GM19099 (cell line): ENCODE results near the gene WDR1.

Source experiments
- POLR2A ChIP-seq: IDR thresholded peaks from 3 replicates; pipeline ENCODE4 v1.6.1; 2011; ENCODE audit warnings: low read depth; ENCODE audit not compliant: insufficient read length; ENCODE audit errors: extremely low read depth

WDR1 gene

DNA sequence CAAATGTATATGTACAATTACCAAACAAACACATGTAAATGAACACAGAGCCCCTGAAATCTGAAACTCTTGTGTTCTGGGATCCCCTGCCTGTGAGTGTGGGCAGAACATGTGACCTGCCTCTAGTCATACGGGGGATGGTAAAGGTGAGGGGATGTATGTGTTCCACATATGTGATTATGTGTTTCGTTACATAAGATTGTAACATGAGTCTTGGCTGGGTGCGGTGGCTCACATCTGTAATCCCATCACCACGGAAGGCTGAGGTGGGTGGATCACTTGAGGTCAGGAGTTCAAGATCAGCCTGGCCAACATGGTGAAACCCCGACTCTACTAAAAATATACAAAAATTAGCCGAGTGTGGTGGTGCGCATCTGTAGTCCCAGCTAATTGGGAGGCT, 58.2 kb downstream of the WDR1 start:
- no peak for TF ChIP-seq POLR2A

DNA sequence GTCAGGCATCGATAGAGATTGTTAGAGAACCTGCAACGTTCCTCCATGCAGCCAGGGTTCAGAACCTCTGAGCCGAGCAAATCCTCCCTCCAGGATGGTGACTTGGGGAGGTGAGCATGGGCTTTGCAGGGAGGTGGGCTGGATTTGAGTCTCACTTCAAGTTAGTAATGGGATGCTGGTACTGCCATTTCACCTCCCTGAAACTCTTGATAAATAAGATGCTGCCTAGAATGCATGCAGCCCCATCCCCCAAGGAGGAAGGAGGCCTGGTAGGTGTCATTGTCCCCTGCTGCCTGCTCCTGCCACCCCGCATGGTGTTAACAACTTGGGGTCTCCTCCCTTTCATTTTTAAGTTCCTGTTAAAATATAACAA, 59.6 kb downstream of the WDR1 start:
- no peak for TF ChIP-seq POLR2A

DNA sequence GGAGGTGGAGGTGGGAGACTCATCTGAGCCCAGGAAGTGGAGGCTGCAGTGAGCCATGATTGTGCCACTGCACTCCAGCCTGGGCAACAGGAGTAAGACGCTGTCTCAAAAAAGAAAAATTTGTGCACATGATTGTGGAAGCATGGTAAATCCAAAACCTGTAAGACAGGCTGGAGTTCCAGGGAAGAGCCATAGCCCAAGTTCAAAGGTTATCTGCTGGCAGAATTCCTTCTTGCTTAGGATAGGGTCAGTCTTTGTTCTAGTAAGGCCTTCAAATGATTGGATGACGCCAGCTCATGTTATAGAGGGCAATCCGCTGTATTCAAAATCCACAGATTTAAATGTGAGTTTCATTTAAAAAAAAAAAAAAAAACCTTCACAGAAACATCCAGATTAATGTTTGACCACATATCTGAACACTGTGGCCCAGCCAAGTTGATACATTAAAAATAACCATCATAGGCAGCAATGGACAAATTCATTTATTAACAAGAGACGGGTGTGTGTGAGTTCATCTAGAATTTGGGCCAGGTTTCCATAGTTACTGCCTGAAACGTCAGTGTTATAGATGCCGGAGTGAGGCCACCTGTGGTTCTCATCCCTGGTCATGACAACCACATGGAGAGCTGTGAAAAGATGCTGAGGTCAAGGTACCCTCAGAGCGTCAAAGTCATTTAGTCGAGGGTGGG, 60.1 kb downstream of the WDR1 start:
- TF ChIP-seq POLR2A: no peak

DNA sequence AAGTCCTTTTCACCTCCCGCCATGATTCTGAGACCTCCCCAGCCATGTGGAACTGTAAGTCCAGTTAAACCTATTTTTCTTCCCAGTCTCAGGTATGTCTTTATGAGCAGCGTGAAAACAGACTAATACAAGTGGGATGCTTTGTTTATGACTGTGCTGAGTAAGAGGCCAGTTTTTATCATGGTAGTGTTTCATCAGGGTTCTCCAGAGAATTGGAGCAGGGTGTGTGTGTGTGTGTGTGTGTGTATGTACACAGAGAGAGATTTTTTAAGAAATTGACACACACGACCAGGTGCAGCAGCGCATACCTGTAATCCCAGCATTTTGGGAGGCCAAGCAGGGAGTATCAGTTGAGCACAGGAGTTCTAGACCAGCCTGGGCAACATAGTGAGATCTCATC, 60.7 kb downstream of the WDR1 start:
- TF ChIP-seq POLR2A: no peak

DNA sequence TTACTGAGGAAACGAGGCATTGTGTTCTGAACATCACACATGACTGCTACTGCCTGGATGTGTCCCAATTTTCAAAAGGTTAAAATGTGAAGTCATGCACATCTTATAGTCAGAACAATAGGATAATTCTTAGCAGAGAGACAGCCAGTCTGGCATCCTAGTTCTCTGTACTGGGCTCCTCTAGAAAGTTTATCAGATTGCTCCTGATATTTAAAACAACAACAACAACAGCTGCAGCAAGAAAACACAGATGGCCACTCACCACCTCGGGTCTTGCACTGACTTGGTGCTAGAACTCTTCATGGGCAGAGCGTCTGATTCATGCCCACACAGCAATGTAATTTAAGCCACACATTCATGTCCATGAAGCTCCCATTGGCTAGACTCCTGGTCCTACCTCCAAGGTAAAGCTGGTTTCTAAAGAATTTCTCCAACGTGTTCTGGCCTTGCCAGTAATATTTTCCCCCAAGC, 62.0 kb downstream of the WDR1 start:
- no peak for TF ChIP-seq POLR2A

DNA sequence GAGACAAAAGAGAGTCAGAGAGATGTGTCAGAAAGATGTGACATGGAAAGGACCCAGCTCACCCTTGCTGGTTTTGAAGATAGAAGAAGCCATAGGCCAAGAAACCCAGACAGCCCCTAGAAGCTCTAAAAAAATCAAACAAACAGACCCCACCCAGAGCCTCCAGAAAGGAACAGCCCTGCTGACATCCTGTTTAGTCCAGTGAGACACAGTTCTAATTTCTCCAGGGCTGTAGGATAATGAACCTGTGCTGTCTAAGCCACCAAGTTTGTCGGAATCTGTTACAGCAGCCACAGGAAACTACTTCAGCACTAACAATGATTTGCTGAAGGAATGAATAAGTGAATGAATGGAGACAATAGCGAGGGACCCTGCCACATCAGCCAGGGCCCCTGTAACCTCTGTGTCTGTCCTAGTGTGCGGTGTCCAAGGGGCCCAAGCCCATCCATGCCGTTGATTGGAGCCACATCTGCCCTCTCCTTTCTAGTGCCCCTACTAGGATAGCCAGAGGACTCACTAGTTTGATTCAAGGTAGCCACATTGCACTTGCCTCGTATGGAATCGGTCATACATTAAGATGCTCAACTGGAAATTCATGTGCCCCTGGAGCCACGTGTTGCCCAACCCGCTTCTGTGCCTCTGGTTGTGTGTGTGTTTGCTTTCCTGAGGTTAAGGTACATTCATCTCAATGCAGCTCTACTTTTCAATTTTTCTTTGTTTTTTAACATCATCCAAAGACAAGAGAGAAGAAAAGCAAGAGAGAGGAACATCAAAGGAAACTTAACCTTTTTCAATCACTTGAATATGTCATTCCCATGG, 62.8 kb downstream of the WDR1 start:
- no peak for TF ChIP-seq POLR2A

DNA sequence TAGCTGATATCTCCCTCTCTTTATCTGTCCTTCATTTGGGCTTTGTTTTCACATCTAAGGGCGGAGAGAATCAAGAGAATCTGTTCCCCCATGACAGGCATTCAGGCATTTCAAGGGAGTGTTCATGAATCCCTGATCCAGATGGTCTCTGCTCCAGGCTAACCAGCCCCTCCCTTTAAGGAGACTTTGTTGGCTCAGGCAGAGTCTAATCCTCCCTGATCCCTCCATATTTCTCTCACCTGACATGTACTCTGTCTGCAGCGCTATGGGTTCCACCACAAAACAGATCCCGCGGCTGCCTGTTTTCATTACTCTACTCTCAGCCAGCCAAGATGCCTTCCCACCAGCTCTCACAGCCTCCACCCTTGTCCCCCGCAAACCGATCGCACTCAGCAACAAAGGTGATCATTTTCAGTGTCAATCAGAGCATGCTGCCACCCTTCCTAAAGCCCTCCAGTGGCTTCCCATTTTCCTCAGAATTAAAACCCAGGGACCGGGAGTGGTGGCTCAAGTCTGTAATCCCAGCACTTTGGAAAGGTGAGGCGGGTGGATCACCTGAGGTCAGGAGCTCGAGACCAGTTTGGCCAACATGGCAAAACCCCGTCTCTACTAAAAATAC, 65.0 kb downstream of the WDR1 start:
- no peak for TF ChIP-seq POLR2A

DNA sequence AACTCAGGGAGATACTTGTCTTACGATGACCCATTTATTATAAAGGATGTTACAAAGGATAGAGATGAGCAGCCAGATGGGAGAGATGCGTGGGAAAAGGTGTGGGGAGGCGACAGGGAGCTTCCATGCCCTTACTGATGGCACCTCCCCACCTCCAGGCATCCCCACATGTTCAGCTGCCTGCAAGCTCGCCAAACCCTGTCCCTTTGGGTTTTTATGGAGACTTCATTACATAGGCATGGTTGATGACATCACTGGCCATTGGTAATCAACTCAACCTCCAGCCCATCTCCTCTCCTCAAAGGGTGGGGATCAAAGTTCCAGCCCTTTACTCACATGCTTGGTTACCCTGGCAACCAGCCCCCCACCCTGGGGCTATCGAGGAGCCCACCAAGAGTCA, 65.9 kb downstream of the WDR1 start:
- no peak for TF ChIP-seq POLR2A

DNA sequence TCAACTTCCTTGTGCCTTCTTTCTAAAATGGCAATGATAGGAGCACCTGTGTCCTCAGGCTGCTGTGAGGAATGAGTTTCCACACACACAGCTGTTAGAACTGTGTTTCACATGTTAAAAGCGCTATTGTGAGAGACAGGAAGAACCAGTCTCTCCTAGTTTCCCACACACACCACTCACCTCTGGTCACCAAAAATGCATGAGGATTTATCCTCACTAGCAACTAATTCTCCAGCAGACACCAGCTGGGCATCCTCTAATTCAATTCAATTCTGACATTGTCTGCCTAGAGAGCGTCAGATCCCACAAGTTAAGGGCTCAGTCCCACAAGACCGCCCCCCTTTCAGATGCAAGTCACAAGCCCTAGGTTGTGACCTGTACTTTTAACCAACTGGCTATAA, 66.3 kb downstream of the WDR1 start:
- no peak for TF ChIP-seq POLR2A

DNA sequence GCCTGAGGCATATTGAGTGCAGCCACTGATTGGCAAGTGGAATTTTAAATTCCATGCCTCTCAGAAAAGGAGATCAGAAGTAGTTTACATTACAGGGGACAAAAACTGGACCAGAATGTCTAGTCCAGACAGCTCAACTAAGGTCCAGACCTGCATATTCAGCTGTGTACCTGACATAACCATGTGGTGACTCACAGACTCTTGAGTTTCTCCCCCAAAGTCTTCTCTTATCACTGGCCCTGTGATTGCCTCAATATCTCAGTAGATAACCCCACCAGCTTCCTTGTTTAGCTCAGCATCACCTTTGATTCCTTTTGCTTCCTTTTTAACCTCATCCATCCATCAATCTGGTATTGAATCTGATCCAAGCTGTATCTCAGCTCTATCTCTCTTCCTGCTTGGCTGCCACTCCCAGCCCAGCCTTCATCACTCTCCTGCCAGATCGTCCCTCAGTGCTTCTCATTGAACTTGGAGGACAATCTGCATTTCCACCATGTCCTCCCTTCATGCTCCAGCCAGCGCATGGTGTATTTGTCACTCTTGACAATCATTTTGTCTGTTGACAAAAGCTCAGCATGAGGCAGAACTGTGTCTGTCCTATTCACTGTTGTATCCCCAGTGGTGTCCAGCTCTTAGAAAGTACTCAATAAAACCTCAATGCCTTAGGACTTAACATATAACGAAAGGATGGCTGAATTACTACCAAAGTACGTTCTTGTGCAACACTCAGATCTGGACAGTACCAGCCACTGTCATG, 67.5 kb downstream of the WDR1 start:
- no peak for TF ChIP-seq POLR2A

DNA sequence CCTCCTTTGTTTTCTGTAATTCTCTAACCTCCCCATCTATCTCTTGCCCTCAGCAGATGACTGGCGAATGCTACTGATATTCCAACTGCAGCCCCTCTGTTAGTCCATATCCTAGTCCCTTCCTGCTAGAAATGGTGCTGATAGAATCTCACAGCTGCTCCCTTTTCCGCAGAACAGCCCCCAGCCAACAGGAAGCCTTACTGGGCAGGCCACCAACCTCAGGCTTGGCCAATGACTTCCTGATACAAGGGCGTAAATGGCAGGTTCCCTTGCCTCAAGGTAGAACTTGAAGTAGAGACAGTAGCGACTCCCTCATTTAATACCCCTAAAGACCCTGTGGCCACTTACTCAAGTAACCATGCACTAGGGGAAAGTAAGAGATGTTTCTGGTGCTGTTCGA, 68.6 kb downstream of the WDR1 start:
- no peak for TF ChIP-seq POLR2A

DNA sequence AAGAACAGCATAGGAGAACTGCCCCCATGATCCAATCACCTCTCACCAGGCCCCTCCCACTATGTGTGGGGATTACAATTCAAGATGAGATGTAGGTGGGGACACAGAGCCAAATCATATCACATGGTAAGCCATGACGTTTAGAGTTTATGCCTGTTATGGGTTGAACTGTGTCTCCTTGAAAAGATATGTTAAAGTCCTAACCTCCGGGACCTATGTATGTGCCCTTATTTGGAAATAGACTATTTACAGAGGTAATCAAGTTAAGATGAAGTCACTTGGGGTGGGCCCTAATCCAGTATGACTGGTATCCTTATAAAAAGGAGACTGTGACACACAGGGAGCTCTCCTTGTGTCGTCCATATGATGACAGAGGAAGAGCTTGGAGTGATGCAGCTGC, 70.1 kb downstream of the WDR1 start:
- TF ChIP-seq POLR2A: no peak

DNA sequence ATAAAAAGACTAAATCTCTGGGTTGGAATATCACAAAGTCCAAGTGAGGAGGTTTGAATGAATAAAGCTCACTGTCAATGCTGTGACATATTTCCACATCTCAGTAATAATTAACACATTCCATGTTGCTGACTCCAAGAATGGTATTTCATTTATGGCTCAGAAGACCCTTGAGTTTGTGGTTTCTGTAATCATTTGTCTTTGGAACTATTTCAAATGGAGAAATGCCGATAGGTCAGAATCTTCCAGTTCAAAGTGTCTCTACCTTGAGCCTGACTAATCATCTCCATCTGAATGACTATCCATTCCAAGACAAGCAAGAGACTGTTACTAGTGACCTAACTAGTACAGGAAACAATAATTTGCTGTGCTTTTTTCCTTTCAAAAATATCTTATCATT, 71.1 kb downstream of the WDR1 start:
- no peak for TF ChIP-seq POLR2A

DNA sequence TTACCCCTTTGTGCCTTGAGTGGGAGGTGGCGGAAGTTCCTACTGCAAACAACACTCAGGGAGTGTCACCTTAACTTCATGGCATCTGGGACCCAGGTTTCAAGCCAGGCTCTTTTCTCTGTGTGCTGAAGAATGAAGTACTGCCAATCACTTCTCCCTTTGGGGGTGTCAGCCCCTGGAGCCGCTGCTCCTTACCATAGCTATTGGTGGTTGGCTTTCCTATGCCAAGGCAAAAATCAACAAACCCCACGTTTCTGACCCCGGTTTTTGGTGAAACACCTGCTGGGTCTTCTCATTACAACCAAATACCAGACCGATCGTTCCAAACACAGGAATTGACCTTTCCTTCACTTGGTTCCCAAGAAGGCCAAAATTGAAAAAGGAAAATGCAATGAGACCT, 75.6 kb downstream of the WDR1 start:
- TF ChIP-seq POLR2A: no peak
